CD4-positive, alpha-beta T cell treated with Interferon alpha-2 for 1 hour (primary cell): ENCODE measurements around the gene GLMP.
A peak's percentile ranks its signal among the peaks of the same experiment; 100 is the strongest.
"Not testable (repeated sequence)": the region's sequence is repeated elsewhere in the genome, so short reads cannot be mapped to it uniquely, and the experiment has no call there.

Experiments
- DNase-seq, 2 donors: peaks; one replicate each; pipeline ENCODE4 v3.0.0-alpha.2; 2020 to 2022

GLMP gene, protein sequence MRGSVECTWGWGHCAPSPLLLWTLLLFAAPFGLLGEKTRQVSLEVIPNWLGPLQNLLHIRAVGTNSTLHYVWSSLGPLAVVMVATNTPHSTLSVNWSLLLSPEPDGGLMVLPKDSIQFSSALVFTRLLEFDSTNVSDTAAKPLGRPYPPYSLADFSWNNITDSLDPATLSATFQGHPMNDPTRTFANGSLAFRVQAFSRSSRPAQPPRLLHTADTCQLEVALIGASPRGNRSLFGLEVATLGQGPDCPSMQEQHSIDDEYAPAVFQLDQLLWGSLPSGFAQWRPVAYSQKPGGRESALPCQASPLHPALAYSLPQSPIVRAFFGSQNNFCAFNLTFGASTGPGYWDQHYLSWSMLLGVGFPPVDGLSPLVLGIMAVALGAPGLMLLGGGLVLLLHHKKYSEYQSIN

GRCh38 chr1:156295391-156295947 is at the start of gene GLMP:
TSS of gene GLMP (minus strand) at chr1:156295679. CDS start at chr1:156295645, 34 bp downstream.
- DNase-seq: peak; percentile 23 to 64

- DNase-seq: no peak
These were observed 48.9 kb upstream of the GLMP start for GRCh38 chr1:156344409-156344808.

GRCh38 chr1:156342166-156342955 is 46.9 kb upstream of the GLMP start:
- no peak for DNase-seq

DNA sequence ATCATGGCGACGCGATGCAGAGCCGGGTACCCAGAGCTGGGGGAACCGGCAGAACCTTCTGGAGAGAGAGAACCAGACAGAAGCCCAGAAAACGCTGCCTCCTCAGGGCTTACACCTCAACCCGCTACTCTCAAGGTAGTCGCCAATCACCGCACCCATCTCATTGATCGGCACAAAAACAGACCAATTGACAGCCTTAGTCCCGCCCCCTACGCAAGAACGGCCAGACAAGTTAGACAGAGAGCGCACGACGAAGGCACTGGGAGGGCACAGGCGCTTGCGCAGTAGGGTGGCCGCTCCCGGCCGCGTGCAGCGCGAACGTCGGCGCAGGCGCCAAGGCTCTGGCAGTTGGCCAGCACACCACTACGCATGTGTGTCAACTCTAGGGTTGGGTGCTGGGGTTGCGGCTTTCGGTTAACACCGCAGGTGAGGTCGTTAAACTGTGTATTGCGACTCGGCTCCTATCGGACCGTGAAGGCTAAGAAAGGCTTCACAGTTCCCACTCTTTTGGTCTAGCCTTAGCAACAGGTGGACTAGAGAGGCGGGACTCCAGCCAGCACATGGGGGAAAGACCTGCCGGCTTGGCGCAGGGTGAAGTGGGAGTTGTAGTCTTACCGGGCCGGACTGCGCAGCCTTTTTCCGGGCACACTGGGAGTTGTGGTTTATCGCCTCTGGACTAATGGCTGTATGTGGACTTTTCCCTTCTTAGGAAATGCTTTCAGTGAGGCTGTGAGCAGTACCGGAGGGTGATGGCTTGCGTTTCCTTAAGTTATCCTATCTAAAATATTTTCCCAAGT is 42.9 kb upstream of the GLMP start, which contains the start of the genes CCT3 and TSACC:
TSS of gene CCT3 (minus strand) at position 113 of the 797 bp plus-strand sequence. CDS start at position 5, 108 bp downstream.
TSS of gene TSACC (plus strand) at position 347 of the 797 bp plus-strand sequence. CDS start 1,232 bp downstream, outside the sequence.
- DNase-seq: peak; percentile 99 to 100

- no peak for DNase-seq
These were observed 42.4 kb upstream of the GLMP start for GRCh38 chr1:156337888-156338179.

DNA sequence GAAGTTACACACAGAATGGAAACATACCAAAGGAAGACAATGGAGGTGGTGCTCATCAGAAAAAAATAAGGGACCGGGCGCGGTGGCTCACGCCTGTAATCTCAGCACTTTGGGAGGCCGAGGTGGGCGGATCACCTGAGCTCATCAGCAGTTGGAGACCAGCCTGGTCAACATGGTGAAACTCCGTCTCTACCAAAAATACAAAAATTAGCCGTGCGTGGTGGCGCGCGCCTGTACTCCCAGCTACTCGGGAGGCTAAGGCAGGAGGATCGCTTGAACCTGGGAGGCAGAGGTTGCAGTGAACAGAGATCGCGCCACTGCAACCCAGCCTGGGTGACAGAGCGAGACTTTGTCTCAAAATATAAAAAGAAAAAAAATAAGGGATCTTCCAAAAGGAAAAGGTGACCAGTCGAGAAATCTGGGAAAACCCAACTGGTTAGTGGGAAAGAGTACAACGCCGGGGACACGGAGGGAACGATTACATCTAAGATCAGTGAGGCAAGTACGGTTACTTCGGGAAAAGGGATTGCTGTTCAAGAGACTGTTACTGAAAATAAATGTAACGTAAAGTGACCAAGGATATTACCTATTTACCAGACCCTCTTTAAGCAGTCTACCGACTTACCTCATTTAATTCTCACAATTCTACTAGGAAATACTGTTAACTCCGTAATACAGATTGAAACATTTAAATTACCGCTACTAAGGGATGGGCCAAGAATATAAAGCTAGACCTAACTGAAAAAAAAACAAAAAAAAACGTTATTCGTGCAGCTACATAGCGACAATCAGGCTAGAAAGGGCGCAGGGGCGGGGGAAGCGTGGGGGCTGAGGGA is 41.8 kb upstream of the GLMP start:
- no peak for DNase-seq

GRCh38 chr1:156336242-156336641 is 40.8 kb upstream of the GLMP start:
- peak in 1 of 2 donors; percentile 11 for DNase-seq

- not testable (repeated sequence) for DNase-seq
These were observed 27.7 kb upstream of the GLMP start for GRCh38 chr1:156323179-156323578.

DNA sequence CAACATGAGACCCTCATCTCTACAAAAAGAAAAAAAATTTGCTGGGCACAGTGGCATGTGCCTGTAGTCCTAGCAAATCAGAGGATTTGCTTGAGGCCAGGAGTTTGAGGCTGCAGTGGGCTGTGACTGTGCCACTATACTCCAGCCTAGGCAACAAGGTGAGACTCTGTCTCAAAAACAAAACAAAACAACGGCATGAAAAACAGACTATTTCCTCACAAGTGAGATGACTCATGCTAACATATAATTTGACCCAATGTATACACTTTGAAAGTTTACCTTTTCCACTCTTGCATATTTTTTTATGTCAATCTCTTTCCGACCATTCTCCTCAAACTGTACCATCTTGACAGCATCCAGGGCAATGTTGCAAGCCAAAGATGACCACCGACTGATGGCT is 25.1 kb upstream of the GLMP start:
- no peak for DNase-seq

GRCh38 chr1:156319664-156320063 is 24.2 kb upstream of the GLMP start:
- DNase-seq: peak in 1 of 2 donors; percentile 50

- no peak for DNase-seq
These were observed 21.4 kb upstream of the GLMP start for GRCh38 chr1:156316909-156317308.

DNA sequence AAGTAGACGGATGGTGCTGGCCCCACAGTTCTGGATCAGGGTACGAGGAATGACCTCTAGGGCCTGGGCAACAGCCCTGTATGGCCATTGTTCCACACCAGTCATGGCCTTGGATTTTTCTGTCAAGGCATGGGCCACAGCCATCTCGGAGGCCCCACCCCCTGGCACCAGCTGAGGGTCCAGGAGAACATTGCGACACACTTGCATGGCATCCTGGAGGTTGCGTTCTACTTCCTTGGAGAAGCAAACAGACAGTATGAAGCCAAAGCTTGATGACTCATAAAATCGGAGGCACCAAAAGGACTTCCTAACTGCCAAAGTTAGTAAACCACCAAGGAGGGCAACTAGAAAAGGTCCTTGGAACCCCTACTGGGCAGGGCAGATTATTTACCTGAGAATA is 15.5 kb upstream of the GLMP start:
- no peak for DNase-seq

GRCh38 chr1:156308078-156308477 is 12.6 kb upstream of the GLMP start:
- no peak for DNase-seq

- no peak for DNase-seq
These were observed 9.7 kb upstream of the GLMP start for GRCh38 chr1:156305215-156305614.

- DNase-seq: no peak
These were observed 7.8 kb upstream of the GLMP start for GRCh38 chr1:156303241-156303640.

DNA sequence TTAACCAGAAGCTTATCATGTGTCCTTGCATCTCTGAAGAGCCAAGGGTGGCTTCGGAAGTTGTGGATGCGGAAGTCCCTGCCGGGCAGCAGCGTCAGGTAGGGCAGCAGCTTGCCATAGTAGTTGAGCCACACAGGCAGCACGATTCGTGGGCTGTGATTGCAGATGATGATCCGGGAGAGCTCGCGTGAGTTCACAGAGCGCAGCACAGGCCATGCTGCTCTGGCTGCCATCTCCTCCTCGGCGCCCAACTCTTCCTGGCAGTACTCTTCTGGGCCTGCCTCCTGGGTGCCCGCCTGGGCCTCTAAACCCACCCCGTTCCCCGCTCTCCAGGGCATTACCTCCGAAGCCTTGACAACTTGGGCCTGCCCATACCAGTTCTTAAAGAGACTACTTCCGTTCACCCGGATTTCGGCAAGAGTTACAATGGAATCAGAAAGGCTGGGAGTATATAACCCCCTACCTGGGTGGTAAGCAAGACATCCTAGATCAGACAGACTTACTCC is 3.4 kb upstream of the GLMP start, which contains the start of gene VHLL:
TSS of gene VHLL (minus strand) at position 456 of the 506 bp plus-strand sequence. CDS start at position 338, 118 bp downstream.
- DNase-seq: no peak

DNA sequence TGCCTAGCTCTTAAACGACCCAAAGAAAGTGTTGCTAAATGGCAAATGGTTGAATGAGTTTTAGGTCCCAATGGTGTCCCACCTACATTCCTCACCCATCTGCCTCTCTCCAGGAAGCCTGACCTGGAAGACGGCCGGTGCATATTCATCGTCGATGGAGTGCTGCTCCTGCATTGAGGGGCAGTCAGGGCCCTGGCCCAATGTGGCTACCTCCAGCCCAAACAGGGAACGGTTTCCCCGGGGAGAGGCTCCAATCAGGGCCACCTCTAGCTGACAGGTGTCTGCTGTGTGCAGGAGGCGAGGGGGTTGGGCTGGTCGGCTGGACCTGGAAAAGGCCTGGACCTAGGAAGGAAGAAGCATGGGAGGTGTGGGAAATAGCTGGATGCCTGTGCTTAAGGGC is 1.6 kb downstream of the GLMP start:
- no peak for DNase-seq

DNA sequence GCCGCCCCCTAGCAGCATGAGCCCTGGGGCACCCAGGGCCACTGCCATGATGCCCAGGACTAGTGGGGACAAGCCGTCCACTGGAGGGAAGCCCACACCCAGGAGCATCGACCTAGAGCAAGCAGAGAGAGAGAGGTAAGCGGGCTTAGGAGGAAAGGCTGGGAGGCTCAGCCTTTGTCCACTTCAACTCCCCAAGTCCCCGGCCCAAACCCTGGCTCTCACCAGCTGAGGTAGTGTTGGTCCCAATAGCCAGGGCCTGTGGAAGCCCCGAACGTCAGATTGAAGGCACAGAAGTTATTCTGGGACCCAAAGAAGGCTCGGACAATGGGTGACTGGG is 2.4 kb downstream of the GLMP start:
- DNase-seq: no peak

GRCh38 chr1:156291226-156292061 is 4.0 kb downstream of the GLMP start:
- peak; percentile 35 to 64 for DNase-seq

DNA sequence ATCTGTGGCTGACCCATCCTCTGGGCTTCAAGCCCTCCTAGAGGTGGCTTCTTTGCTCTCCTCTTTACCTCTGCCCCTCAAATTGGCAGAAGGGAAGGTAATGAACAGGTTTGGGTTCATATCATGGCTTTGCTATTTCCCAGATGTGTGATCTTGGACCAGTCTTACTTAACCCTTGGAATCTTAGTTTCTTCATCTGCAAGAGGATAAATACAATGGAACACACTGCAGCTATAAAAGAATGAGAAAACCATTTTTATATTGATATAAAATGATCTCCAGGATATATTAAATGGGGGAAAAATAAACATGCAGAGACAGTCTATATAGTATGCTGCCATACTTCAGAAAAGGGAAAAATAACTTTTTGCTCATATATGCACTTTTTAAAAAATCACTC is 5.6 kb downstream of the GLMP start:
- no peak for DNase-seq

DNA sequence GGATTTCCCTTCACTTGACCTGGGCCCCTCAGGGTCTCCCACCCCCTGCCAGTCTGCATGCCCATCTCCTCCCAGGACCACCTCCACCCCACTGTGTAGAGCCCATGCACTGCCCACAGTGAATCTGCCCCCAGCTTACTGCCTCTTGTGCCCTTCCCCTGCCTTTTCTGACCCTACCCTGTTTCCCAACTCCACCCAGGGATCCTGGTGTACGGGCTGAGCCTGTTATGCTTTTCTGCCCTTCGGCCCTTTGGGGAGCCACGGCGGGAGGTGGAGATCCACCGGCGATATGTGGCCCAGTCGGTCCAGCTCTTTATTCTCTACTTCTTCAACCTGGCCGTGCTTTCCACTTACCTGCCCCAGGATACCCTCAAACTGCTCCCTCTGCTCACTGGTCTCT is 9.4 kb downstream of the GLMP start:
- no peak for DNase-seq
